ENCODE results near the gene E2F4. TPM values are rescaled to one million over a fixed set of nuclear protein-coding genes. Genes with fewer than 3 reads are reported as not detected.

Gene E2F4
- total RNA-seq, 1 donor from 2014 or later, result 78.1 TPM

- TF ChIP-seq POLR2AphosphoS5 (IDR thresholded peaks at IDR 0.05; ENCODE audit: insufficient read depth in 1 of 2, low read depth in 1 of 2) (no peak), POLR2A (IDR thresholded peaks at IDR 0.05) (no peak)
- TF ChIP-seq, protein P1, sequence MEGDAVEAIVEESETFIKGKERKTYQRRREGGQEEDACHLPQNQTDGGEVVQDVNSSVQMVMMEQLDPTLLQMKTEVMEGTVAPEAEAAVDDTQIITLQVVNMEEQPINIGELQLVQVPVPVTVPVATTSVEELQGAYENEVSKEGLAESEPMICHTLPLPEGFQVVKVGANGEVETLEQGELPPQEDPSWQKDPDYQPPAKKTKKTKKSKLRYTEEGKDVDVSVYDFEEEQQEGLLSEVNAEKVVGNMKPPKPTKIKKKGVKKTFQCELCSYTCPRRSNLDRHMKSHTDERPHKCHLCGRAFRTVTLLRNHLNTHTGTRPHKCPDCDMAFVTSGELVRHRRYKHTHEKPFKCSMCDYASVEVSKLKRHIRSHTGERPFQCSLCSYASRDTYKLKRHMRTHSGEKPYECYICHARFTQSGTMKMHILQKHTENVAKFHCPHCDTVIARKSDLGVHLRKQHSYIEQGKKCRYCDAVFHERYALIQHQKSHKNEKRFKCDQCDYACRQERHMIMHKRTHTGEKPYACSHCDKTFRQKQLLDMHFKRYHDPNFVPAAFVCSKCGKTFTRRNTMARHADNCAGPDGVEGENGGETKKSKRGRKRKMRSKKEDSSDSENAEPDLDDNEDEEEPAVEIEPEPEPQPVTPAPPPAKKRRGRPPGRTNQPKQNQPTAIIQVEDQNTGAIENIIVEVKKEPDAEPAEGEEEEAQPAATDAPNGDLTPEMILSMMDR (IDR thresholded peaks at IDR 0.05), result no peak
- intact Hi-C loops (cut with DNase I), result loop anchor here (5.0 kb wide), 1 partner anchor 883 kb away; no protein-coding TSS in a partner anchor
- peaks cover 13% of the 10 kb centered on the region for H3K4me1 ChIP-seq
- peak overlapping the region; percentile 32 to 46 for H3K4me3 ChIP-seq
- no peaks in the 10 kb centered on the region for H3K27me3 ChIP-seq
- DNase-seq (ENCODE audit: extremely low spot score in 2 of 2), result no peak
- H3K9me3 ChIP-seq, result no peaks in the 10 kb centered on the region
- H3K27ac ChIP-seq, result no peak overlapping the region
- peaks cover 7 to 53% of the 10 kb centered on the region in 2 donors for H3K36me3 ChIP-seq
Measured at GRCh38 chr16:67199808-67200198, 7.8 kb downstream of the E2F4 start.

GRCh38 chr16:67200491-67200890 lies 8.5 kb downstream of the E2F4 start:
- peaks cover 13% of the 10 kb centered on the region for H3K4me1 ChIP-seq
- intact Hi-C loops (cut with DNase I), result no loop called here
- H3K36me3 ChIP-seq, result peaks cover 3 to 46% of the 10 kb centered on the region in 2 donors
- H3K27me3 ChIP-seq, result no peaks in the 10 kb centered on the region
- H3K27ac ChIP-seq, result no peak overlapping the region
- no peak for DNase-seq (ENCODE audit: extremely low spot score in 2 of 2)
- H3K4me3 ChIP-seq, result no peak overlapping the region
- no peaks in the 10 kb centered on the region for H3K9me3 ChIP-seq
- TF ChIP-seq, protein P1 (IDR thresholded peaks at IDR 0.05), result no peak
- no peak for TF ChIP-seq POLR2A (IDR thresholded peaks at IDR 0.05)
- TF ChIP-seq POLR2AphosphoS5 (IDR thresholded peaks at IDR 0.05; ENCODE audit: insufficient read depth in 1 of 2, low read depth in 1 of 2), result no peak

- peaks cover 13% of the 10 kb centered on the region for H3K4me1 ChIP-seq
- no peaks in the 10 kb centered on the region for H3K27me3 ChIP-seq
- intact Hi-C loops (cut with DNase I), result no loop called here
- TF ChIP-seq POLR2A (IDR thresholded peaks at IDR 0.05), result no peak
- no peak for DNase-seq (ENCODE audit: extremely low spot score in 2 of 2)
- no peak overlapping the region for H3K4me3 ChIP-seq
- no peak overlapping the region for H3K27ac ChIP-seq
- H3K9me3 ChIP-seq, result no peaks in the 10 kb centered on the region
- peaks cover 1 to 35% of the 10 kb centered on the region in 2 donors for H3K36me3 ChIP-seq
Measured at GRCh38 chr16:67201411-67202345, 9.7 kb downstream of the E2F4 start.

DNA sequence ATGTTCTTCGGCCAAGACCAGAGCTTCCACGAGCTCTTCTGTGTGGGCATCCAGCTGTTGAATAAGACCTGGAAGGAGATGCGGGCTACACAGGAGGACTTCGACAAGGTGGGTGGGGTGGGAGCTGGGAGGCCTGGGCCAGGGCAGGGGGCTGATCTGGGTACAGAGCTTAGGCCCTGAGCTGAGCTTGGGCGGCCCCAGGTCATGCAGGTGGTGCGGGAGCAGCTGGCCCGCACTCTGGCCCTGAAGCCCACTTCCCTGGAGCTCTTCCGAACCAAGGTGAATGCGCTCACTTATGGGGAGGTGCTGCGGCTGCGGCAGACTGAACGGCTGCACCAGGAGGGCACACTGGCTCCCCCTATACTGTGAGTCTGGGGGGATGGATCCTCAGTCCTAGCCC lies 10.5 kb downstream of the E2F4 start:
- Histone ChIP-seq H3K27ac (no peak overlapping the region), H3K4me3 (no peak overlapping the region), H3K27me3 (no peaks in the 10 kb centered on the region), H3K36me3 (peaks cover 0 to 27% of the 10 kb centered on the region in 2 donors), H3K4me1 (peaks cover 13% of the 10 kb centered on the region), H3K9me3 (no peaks in the 10 kb centered on the region)
- DNase-seq (ENCODE audit: extremely low spot score in 2 of 2), result no peak
- TF ChIP-seq, protein P1 (IDR thresholded peaks at IDR 0.05), result no peak
- no peak for TF ChIP-seq POLR2A (IDR thresholded peaks at IDR 0.05)
- no peak for TF ChIP-seq POLR2AphosphoS5 (IDR thresholded peaks at IDR 0.05; ENCODE audit: insufficient read depth in 1 of 2, low read depth in 1 of 2)
- intact Hi-C loops (cut with DNase I), result no loop called here

GRCh38 chr16:67202956-67203493 lies 11.1 kb downstream of the E2F4 start:
- no peak for DNase-seq (ENCODE audit: extremely low spot score in 2 of 2)
- TF ChIP-seq POLR2AphosphoS5 (IDR thresholded peaks at IDR 0.05; ENCODE audit: insufficient read depth in 1 of 2, low read depth in 1 of 2) (no peak), POLR2A (IDR thresholded peaks at IDR 0.05) (no peak)
- TF ChIP-seq, protein P1 (IDR thresholded peaks at IDR 0.05), result no peak
- Histone ChIP-seq H3K9me3 (no peaks in the 10 kb centered on the region), H3K4me1 (peaks cover 13% of the 10 kb centered on the region), H3K27me3 (no peaks in the 10 kb centered on the region), H3K4me3 (no peak overlapping the region), H3K27ac (no peak overlapping the region), H3K36me3 (peaks cover 0 to 21% of the 10 kb centered on the region in 2 donors)
- intact Hi-C loops (cut with DNase I), result no loop called here
